GM21723 (cell line): Measurements from ENCODE around the gene RAD52.

Experiments
- ATAC-seq: cut with Tn5 transposase; IDR thresholded peaks from one replicate; pipeline ENCODE4 v1.9.1; 2021; ENCODE audit warnings: mild to moderate bottlenecking, moderate library complexity; ENCODE audit not compliant: unreplicated experiment

RAD52 gene

GRCh38 chr12:879641-880040, 69.9 kb downstream of the RAD52 start:
- no peak for ATAC-seq

DNA sequence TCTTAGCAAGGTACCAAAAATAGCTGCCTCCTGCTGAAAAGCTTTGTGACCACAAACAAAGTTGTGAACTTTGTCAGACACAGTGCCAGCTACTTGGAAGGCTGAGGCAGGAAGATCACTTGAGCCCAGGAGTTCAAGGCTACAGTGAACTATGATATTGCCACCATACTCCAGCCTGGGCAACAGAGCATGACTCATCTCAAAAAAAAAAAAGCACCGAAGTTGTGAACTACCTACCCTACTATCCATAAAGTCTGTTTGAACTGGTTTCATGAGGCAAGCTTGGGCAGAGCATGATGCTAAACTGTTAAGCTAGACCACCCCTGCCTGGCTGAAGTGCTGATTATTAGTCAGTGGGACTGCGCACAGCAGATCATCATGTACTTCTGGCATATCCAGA, 75.5 kb downstream of the RAD52 start:
- ATAC-seq: no peak

DNA sequence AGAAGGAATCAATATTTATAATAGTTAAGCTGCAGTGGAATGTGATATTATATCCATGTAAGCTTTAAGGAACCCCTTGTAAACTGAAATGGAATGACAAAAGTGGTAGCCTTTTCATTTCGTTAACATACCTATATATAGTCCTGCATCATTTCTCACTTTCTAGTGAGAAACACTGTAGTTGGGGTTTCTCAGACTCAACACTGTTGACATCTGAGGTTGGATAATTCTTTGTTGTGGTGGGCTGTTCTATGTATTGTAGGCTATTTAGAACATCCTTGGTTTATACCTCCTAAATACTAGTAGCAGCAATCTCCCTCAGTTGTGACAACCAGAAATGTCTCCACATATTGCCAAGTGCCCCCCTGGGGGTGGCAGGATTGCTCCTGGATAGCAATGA, 79.1 kb downstream of the RAD52 start:
- ATAC-seq: no peak

GRCh38 chr12:868722-869121, 80.8 kb downstream of the RAD52 start:
- ATAC-seq: no peak

GRCh38 chr12:867905-868304, 81.6 kb downstream of the RAD52 start:
- no peak for ATAC-seq

GRCh38 chr12:865614-866013, 83.9 kb downstream of the RAD52 start:
- no peak for ATAC-seq

DNA sequence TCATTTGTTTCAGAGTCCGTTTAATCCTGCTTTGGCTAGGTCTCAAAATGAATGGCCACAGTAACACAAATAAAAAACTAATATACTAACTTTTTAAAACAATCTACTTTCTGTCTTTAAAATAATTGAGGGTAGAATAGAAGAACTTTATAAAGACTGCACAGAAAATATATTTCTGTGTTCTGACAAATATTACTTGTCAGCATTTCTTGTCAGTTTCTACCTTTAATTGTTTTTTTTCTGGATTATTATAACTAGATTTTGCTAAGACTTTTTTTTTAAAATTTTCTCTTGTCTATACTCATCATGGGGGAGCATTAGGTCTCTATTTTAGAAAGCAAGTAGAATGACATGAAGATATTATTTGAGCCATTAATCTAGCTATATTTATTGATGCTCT, 86.2 kb downstream of the RAD52 start:
- ATAC-seq: no peak

DNA sequence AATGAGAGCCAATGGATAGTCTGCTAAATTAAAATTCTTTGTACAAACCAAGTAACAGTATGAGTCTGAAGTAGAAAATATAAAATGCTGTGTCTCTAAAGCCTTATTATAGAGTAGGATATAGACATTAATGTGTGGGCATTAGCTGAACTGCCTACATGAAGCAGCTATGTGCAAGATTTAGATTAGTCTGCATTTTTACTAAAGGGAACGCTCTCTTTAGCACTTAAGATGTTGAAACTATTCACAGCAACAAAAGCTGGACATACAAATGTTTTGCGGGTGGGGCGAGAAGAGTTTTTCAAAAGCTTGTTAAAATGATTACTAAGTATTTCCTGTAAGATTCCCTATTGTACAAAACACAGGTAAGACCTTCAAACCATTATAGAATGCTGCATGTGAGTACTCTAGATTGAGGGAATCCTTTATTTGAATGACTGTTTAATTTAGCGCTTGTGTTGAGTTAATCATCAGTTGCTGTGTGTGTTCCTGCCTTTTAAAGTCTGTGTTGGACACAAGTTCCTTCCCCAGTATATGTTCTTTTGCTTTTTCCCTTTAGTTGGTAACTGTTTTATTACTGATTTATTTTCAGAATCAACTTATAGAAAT, 87.1 kb downstream of the RAD52 start:
- ATAC-seq: no peak
